ENCODE results near the gene PPDPF. TPM values are rescaled to one million over a fixed set of nuclear protein-coding genes. Genes with fewer than 3 reads are reported as not detected.
A peak's percentile ranks its signal among the peaks of the same experiment; 100 is the strongest.

PPDPF gene
- total RNA-seq, 2 donors from 2014 or later: 65.5 to 87.5 TPM

DNA sequence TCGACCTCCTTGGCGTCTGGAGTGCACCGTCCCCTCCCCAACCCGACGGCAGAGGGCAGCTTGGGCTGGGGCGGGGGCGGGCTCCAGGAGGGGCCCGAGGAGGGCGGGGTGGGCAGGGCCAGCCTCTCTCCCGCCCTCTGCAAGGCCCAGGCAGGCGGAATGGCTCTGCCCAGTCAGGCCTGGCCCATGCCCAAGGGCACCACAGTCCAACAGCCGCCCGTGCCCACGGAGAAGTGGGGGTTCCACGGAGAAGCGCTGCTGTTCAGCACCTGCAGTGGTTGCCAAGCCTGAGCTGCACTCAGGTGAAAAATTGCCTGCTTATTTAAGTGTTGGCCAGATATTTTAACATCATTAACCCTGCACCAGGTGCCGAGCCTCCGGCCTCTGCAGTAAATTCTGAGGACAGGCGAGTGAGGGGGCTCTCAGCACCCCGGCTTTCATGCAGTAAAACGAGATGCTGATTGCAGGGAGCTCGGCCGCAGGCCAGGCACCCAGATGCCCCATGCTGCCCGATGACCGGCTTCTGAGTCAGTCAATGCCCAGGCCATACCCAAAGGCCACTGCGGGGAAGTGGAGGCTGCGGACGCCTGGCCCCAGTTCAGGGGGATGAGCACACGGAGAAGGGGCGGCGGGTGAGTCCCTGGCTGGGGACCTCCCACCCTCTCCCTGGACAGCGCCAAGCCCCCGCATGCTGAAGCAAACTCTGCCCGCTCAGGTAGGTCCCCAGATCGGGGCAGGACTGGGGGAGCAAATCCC, 27.3 kb downstream of the PPDPF start, which contains the start of gene SRMS:
Gene SRMS (minus strand): TSS at position 25 of the 756 bp plus-strand sequence. CDS start 286 bp downstream, outside the sequence.
- ATAC-seq (replicated peaks): no peak

DNA sequence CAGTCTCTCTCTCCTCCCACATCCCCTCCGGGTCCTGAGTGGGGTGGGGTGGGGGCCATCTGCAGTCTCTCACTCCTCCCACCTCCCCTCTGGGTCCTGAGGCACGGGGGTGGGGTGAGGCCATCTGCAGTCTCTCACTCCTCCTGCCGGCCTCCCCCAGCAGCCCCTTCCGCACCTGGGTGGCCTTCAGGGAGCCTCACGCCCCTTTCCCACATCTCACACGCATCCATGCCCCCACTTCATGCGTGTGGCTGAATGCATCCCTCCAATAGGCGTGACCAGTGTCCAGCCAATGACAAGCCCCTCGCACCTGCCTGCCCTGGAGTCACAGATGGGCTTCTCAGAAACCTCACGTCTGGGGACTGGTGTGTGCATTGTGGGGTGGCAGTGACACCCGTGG, 28.0 kb downstream of the PPDPF start:
- no peaks in the 10 kb centered on the region for H3K9me3 Mint-ChIP-seq
- H3K36me3 Mint-ChIP-seq (ENCODE audit: low read depth): no peaks in the 10 kb centered on the region
- ATAC-seq (replicated peaks): no peak
- no peak overlapping the region for H3K4me3 Mint-ChIP-seq
- H3K27ac Mint-ChIP-seq: no peak overlapping the region
- peaks cover 4% of the 10 kb centered on the region for H3K27me3 Mint-ChIP-seq
- H3K4me1 Mint-ChIP-seq: peaks cover 11% of the 10 kb centered on the region

More for the DNA sequence above, 27.3 kb downstream of the PPDPF start, which contains the start of gene SRMS:
- Mint-ChIP-seq H3K9me3 (no peaks in the 10 kb centered on the region), H3K4me1 (peaks cover 10% of the 10 kb centered on the region), H3K27ac (no peak within 1 kb of the TSS), H3K27me3 (peaks cover 4% of the 10 kb centered on the region), H3K4me3 (no peak within 1 kb of the TSS), H3K36me3 (ENCODE audit: low read depth) (no peaks in the 10 kb centered on the region)

DNA sequence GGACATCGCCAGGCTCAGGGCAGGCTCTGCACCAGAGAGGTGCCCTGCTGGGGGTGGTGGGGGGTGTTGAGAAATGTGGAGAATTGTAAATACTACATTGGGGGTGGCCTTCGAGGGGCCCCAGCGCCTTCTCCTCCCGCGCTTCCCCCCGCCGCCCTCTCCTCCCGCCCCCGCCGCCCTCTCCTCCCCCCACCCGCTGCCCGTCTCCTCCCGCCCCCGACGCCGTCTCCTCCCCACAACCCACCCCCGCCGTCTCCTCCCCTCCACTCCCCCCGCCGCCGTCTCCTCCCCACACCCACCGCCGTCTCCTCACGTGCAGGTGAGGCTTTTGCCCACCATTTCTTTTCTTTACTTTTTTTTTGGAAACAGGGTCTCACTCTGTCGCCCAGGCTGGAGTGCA, 28.5 kb downstream of the PPDPF start:
- no peak for ATAC-seq (replicated peaks)
- H3K27me3 Mint-ChIP-seq: peaks cover 4% of the 10 kb centered on the region
- no peaks in the 10 kb centered on the region for H3K36me3 Mint-ChIP-seq (ENCODE audit: low read depth)
- no peaks in the 10 kb centered on the region for H3K9me3 Mint-ChIP-seq
- peaks cover 7% of the 10 kb centered on the region for H3K4me1 Mint-ChIP-seq
- H3K4me3 Mint-ChIP-seq: no peak overlapping the region
- no peak overlapping the region for H3K27ac Mint-ChIP-seq

- H3K27ac Mint-ChIP-seq: no peak overlapping the region
- ATAC-seq (replicated peaks): no peak
- peaks cover 4% of the 10 kb centered on the region for H3K27me3 Mint-ChIP-seq
- H3K4me1 Mint-ChIP-seq: peaks cover 7% of the 10 kb centered on the region
- no peaks in the 10 kb centered on the region for H3K9me3 Mint-ChIP-seq
- H3K36me3 Mint-ChIP-seq (ENCODE audit: low read depth): no peaks in the 10 kb centered on the region
- no peak overlapping the region for H3K4me3 Mint-ChIP-seq
Measured at GRCh38 chr20:63549679-63550282, 29.2 kb downstream of the PPDPF start.

- no peak for ATAC-seq (replicated peaks)
- Mint-ChIP-seq H3K9me3 (no peaks in the 10 kb centered on the region), H3K27me3 (peaks cover 4% of the 10 kb centered on the region), H3K36me3 (ENCODE audit: low read depth) (no peaks in the 10 kb centered on the region), H3K27ac (no peak overlapping the region), H3K4me3 (no peak overlapping the region), H3K4me1 (peaks cover 7% of the 10 kb centered on the region)
Measured at GRCh38 chr20:63551068-63551467, 30.5 kb downstream of the PPDPF start.

- Mint-ChIP-seq H3K27ac (peak overlapping the region; percentile 20), H3K9me3 (no peaks in the 10 kb centered on the region), H3K27me3 (peaks cover 4% of the 10 kb centered on the region), H3K4me3 (peak overlapping the region; percentile 56), H3K4me1 (peaks cover 7% of the 10 kb centered on the region), H3K36me3 (ENCODE audit: low read depth) (no peaks in the 10 kb centered on the region)
- ATAC-seq (replicated peaks): peak; percentile 28
Measured at GRCh38 chr20:63552481-63553249, 32.1 kb downstream of the PPDPF start.

GRCh38 chr20:63553251-63553932, 32.8 kb downstream of the PPDPF start:
- peak; percentile 72 for ATAC-seq (replicated peaks)
- Mint-ChIP-seq H3K4me3 (peak overlapping the region; percentile 56), H3K36me3 (ENCODE audit: low read depth) (no peaks in the 10 kb centered on the region), H3K27me3 (peaks cover 4% of the 10 kb centered on the region), H3K27ac (peak overlapping the region; percentile 20), H3K9me3 (no peaks in the 10 kb centered on the region), H3K4me1 (peaks cover 7% of the 10 kb centered on the region)

- H3K4me3 Mint-ChIP-seq: peak within 1 kb of the TSS; percentile 56
- peak; percentile 37 for ATAC-seq (replicated peaks)
- no peaks in the 10 kb centered on the region for H3K36me3 Mint-ChIP-seq (ENCODE audit: low read depth)
- peaks cover 7% of the 10 kb centered on the region for H3K4me1 Mint-ChIP-seq
- H3K9me3 Mint-ChIP-seq: no peaks in the 10 kb centered on the region
- peaks cover 4% of the 10 kb centered on the region for H3K27me3 Mint-ChIP-seq
- H3K27ac Mint-ChIP-seq: peak within 1 kb of the TSS; percentile 20
Measured at GRCh38 chr20:63553933-63554290, 33.3 kb downstream of the PPDPF start, which contains the start of gene FNDC11. Gene FNDC11, plus strand, starts transcription at chr20:63554159. Its CDS starts 1,505 bp downstream, at chr20:63555664.

DNA sequence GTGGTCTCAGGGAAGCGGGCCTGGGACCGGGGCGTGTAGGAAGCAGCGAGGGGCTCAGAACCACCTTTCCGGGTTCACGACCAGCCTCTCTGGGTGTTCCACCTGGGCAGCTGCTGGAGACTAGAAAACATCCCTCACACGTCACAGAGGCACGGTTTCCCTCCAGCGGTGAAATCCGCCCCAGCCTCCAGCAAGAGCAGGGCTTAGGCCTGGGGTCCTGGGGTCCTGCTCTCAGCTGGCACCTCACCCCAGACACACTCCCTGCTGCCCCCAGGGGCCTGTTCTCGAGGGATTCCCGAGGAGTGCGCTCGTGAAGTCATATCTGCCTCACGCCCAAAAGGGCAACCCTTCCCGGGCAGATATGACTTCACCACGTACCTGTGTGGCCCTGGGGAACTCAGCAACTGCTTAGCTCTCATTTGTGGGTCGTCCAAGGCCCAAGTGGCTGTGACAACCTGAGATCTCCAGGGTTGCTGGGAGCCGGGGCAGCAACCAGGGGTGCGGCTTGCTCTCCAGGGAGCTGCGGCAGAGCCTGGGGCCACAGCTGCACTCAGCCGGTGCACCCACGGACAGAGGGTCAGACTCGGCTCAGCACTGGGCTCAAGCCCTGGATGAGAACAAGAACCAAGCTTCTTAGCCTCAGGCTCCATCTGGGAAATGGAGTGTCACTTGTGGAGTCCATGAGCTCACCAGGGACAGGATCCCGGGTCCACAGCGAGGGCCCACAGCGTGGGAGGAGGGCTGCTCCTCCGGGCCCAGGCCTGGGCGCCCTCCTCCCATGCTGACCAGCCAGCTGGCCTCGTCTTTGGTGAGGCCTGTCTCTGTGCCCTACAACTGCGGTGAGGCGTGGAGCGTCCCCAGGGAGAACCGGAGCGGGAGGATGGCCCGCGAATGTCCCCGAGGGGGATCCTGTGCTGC, 34.1 kb downstream of the PPDPF start:
- peak overlapping the region; percentile 56 for H3K4me3 Mint-ChIP-seq
- peaks cover under 1% of the 10 kb centered on the region for H3K27me3 Mint-ChIP-seq
- no peak overlapping the region for H3K27ac Mint-ChIP-seq
- no peaks in the 10 kb centered on the region for H3K36me3 Mint-ChIP-seq (ENCODE audit: low read depth)
- H3K4me1 Mint-ChIP-seq: peaks cover 7% of the 10 kb centered on the region
- no peaks in the 10 kb centered on the region for H3K9me3 Mint-ChIP-seq
- ATAC-seq (replicated peaks): no peak

GRCh38 chr20:63555661-63556381, 35.3 kb downstream of the PPDPF start:
- no peak overlapping the region for H3K4me3 Mint-ChIP-seq
- no peak for ATAC-seq (replicated peaks)
- H3K9me3 Mint-ChIP-seq: no peaks in the 10 kb centered on the region
- peaks cover 7% of the 10 kb centered on the region for H3K4me1 Mint-ChIP-seq
- H3K27me3 Mint-ChIP-seq: no peaks in the 10 kb centered on the region
- no peak overlapping the region for H3K27ac Mint-ChIP-seq
- H3K36me3 Mint-ChIP-seq (ENCODE audit: low read depth): peaks cover 5% of the 10 kb centered on the region

GRCh38 chr20:63556873-63557478, 36.4 kb downstream of the PPDPF start:
- Mint-ChIP-seq H3K9me3 (no peaks in the 10 kb centered on the region), H3K36me3 (ENCODE audit: low read depth) (peaks cover 5% of the 10 kb centered on the region)

DNA sequence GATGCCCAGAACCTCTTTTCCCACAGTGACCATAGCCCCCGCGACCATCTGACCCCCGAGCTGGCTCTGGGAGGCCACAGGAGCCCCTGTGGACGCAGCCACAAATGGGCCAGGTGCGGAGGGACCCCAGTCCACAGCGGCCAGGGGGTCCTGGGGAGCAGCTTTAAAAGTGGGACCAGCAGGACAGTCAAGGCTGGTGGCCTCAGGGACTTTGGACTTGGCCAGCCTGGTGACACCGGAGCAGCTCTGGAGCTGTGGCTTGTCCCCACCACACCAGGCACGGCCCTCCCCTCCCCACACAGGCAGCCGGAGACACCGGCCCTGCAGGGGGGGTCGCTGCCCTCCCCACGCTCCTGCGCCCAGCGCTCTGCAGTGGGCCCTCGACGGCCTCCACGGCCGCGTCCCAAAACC, 36.9 kb downstream of the PPDPF start:
- Mint-ChIP-seq H3K4me3 (no peak overlapping the region), H3K36me3 (ENCODE audit: low read depth) (peaks cover 5% of the 10 kb centered on the region), H3K4me1 (peaks cover 6% of the 10 kb centered on the region), H3K27me3 (no peaks in the 10 kb centered on the region), H3K27ac (no peak overlapping the region), H3K9me3 (no peaks in the 10 kb centered on the region)
- ATAC-seq (replicated peaks): no peak

More at GRCh38 chr20:63556873-63557478, 36.4 kb downstream of the PPDPF start:
- no peak for ATAC-seq (replicated peaks)
- Mint-ChIP-seq H3K4me3 (no peak overlapping the region), H3K27me3 (no peaks in the 10 kb centered on the region), H3K27ac (no peak overlapping the region), H3K4me1 (peaks cover 7% of the 10 kb centered on the region)
